ENCODE results near the gene SF3A2.

- no peak for TF ChIP-seq SUZ12 (IDR thresholded peaks at IDR 0.05; ENCODE audit: extremely low read depth, insufficient read depth, insufficient read length)
- no peak for TF ChIP-seq ZNF274 (IDR thresholded peaks at IDR 0.05; ENCODE audit: low read depth, low read length)
Measured at GRCh38 chr19:2202366-2202765, 34.3 kb upstream of the SF3A2 start.
